GM18867 (cell line): ENCODE data around the gene PLCB2.

Experiments
- ATAC-seq: cut with Tn5 transposase; IDR thresholded peaks from one replicate; pipeline ENCODE4 v1.9.1; 2021; ENCODE audit warnings: mild to moderate bottlenecking, moderate library complexity; ENCODE audit not compliant: unreplicated experiment

Gene PLCB2

DNA sequence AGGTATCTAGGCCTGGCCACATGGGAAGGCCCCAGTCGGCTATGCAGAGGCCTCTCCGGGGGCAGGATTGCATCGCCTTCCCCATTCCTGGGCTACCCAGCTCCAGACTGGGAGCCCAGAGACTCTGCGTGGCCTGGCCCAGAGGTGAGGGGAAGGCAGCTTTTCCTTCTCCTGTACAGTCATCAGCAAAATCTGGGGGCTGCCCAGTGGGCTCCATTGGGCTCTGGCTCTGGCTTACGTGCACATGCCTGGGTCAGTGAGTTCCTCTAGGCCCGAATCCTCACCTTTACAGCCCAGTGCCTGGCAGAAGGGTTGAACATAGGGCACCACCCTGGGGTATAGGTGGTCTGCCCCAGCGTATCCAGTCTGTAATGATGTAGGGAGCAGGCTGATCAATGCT, 20.9 kb downstream of the PLCB2 start:
- no peak for ATAC-seq

DNA sequence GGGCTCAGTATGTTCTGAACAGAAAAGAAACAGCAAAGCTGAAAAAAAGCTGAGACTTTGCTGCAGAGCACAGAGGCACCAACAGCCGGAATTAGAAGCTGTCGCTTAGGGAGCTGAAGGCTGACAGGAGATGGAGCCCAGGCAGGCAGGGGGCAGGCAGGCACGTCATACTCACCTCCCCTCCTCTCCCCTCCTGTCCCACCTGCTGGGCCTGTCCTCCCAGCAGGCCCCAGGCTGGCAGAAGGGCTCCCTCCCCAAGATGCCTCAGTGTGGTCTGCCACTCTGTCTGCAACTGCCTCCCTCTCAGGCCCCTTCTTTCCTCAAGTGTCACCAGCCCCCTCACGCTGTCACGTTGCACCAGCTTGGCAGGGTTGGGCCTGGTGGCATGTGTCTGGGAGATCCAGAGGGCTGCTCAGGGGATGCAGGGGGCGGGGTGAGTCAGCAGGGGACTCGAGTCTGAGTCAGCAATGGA, 21.6 kb downstream of the PLCB2 start:
- no peak for ATAC-seq

DNA sequence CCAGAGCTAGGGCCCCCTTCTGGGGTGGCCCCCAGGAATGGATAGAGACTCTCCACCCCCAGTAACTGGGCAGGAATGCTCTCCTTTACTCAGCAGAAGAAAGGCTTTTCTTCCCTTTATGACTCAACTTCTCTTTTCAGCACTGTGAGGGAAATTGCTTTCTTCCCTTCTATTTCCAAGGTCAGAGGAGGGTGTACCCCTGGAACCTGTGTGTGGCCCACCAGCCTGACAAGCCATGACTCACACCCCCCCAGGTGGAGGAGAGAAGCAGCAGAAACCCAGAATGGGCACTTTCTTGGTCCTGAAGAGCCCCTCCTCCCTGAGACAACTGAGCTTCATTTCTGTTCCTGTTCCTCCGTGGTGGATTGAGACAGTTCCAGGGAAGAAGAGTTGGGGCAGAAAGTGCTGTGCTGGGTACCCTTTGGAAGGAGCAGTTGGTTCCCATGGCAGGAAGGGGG, 22.2 kb downstream of the PLCB2 start:
- no peak for ATAC-seq

DNA sequence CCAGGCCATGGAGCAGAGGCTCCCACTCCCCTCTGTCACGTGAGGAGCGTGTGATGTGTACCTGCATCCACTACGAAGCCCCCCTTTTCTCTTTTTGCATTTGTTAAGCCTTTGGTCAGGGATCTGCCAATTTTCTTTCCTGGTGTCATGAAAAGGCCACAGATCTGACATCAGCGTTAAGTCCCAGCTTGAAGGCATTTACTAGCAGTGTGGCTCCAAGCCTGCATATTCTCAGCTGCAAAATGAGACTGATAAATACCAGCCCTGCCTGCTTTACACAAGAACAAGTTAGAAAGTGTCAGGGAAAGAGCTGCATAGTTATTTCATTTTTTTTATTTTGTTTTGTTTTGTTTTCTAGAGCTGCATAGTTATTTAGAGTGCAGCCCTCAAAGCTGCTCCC, 22.6 kb downstream of the PLCB2 start:
- no peak for ATAC-seq

DNA sequence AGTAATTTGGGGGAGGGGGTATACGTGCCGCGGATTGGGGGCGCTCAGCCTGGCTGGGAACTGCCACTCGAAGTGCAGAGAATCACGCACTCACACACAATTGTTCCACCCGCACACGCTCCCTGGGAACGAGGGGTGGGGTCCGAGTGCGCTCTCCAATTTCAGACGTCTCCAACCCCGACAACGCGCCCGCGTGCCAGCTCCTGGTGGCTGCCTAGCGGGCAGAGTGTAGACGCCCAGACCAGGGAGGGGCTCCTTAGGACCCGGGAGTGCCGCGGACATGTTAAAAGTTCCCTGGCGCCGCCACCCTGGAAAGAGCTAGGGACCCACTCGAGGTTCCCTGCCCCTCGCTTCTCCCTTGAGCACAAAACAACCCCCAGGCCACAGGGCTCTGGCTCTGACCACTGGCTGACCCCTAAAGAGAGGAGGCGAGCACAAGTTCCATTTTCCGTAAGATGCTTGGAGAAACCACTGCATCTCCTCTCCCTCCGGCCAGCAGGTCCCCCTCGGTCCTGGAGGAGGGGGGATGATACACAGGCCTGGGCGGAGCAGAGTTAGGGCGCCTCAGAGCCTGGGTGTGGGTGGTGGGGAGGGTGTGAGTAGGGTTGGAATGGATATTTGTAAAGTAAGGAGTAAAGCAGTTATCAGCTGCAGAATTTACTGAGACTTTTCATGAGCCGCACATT, 24.0 kb downstream of the PLCB2 start:
- ATAC-seq, result no peak

DNA sequence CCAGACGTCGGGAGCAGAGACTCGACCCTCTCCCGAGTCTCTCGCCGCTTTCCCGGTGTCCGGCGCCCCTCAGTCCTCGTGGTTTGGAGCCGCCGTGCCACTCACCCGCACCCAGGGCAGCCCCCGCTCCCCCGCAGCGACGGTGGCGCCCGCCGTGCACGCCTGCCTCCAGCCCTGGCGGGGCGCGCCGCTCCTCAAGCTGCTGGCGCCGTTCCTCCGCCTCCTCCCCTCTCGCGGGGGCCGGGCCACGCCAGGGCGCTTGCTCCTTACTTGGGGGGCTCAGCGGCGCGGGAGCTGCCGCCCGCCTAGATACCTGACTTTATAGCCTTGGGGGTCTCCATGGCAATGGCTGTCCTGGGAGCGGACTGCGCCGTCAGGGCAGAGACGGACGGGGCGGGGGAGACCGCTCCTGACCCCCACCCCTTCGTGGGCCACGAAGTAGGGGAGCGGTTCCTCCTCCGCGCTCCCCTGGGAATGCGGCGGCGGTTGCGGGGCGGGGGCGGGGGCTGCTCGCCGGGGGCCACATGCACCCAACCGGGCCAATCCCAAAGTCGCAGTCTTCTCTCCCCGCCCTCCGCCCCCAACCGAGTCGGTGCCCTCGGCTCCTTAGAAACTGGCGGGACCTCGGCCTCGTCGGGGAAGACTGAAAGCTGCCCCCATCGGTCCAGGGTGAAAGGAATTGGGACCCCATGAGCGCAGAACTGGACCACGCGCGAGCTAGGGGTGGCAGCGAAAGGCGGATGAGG, 24.7 kb downstream of the PLCB2 start, which contains the start of gene ANKRD63:
Gene ANKRD63 (minus strand): TSS at position 196 of the 746 bp plus-strand sequence. CDS start 478 bp downstream, outside the sequence.
- ATAC-seq, result peak; percentile 24

DNA sequence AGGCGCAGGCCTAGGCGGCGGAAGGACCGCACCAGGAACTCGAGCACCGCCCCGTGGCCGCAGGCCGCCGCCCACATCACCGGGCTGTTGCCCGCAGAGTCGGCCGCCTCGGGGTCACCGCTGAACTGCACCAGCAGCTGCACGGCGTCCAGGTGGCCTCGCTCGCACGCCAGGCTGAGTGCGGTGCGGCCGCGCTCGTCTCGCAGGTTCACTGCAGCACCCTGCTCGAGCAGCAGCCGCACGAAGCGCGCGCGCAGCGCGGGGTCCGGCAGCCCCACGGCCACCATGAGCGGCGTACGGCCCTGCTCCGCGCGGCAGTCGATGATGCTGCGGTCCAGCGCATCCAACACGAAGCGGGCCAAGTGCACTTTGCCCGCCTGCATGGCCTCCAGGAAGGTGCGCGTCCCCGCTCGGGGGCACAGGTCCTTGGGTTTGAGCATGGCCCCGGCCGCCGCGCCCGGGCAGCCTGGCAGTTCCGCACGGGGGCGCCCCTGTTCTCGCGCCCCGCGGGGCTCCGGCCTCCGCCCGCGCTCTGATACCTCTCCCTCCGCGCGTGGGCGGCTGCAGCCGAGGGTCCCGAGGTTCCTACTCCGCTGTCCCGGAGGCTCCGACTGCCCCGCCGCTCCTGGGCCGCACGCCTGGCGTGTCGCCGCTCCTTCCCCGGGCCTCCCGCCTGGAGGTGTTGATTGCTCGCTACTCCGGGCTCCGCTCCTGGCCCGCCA, 25.4 kb downstream of the PLCB2 start:
- peak; percentile 49 for ATAC-seq

DNA sequence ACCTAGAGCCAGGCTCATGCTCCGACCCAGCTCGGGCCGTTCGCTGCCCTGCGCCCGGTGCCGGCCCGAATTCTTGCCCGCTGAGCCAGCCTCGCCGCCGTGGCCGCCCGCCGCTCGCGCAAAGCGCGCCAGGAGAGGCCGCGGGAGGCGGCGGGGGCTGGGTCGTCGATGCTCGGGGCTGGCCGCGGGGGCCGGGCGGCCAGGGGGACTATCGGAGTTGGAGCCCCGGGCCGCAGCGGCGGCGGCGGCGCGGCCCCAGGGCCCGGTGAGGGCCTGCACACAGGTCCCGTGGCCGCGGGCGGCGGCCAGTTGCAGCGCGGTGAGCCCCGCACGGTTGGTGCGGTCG, 26.0 kb downstream of the PLCB2 start:
- no peak for ATAC-seq

DNA sequence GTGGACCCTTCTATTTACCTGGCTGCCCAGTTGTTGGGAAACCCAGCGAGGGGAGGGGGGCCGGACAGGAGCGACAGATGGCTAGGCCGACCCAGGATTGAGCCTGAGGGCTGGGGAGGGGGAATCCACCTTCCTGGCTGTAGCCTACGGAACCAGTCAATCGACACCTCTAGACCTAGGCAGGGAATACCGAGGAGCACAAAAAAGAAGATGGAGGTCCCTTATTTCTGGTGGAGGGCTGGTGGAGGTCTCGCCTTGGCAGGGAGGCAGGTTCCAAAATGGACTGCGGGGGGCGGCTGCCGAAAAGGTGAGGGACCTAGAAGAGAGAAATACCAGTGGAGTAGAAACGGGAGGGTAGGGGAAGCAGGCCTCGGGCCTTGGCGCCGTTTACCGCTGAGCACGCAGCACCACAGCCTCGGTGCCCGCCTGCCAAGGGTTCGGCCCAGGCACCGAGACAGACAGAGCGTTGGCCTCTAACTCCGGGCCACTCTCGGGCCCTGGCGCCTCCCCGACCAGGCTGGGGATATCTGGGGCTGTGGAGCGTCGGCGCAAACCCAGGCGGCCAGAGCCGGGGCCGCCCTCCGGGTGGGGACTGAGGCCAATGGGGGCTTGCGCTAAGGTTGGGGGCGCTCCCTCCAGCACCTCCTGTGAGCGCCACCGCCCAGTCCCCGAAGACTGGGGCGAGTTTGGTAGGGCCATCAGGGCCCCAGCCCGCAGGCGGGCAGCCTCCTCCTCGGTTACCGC, 26.5 kb downstream of the PLCB2 start:
- no peak for ATAC-seq

DNA sequence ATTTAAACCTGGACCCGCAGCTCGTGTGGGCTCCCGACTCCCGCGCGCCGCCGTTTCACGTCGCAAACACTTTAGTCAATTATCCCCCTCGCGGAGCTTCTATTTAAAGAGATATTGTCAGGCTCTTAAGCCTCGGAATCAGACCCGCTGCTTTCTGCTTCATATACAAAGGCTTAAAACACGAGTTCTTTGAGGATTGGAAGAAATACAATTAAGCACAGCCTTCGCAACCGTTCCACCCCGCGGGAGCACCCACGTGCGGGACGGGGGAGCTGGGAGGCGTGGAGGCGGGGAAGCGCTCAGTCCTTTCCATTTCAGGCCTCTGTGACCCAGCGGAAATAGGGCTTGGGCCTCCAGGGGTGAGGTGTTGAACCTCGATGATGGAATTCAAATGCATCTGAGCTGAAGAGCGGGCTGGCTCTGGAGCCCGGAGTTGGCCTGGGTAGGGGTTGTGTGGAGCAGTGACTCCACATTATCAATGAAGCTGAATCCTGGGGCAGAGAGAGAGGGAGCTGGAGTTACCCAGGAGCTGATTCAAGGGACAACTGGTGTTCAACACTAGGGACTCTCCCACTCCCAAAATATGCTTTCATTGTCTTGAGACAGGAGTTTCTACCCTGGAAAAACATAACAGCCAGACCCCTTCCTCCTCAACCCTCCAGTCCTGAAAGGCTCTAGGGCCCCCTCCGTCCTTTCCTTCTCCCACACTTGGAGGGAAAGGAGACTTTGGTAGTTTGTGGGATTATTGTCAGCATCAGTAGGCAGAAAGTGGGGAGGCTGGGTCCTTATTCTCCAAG, 27.3 kb downstream of the PLCB2 start:
- ATAC-seq, result no peak

DNA sequence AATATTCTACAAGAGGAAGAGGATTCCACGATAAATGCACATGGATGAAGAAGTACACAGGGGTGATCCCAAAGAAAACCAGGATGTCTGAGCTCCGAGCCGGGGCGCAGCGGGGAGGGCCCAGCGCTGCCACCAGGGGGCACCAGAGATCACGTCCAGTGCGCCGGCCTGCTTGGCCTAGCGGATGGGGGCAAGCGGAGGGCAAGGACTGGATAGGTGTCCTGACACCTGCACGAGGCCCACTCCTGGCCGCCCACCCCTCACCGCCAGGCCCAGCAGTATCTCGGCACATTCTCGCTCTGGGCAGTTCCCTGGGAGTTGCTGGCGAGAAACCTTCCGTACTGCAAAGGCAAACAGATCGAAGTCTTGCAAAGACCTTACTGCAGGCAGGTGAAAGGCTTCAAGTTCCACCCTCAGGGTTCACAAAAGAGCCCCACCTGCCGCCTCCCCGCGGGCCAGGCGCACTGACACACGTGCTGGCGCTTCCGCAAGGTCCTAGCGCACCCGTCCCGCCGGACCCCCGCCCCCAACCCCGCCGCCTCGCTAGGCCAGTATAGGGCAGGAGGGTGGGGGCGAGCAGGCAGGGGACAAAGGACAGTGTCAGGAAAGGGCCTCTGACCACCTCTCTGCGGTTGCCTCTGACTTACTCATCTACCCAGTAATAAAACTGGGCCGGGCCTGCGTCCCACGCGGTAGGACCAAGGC, 28.1 kb downstream of the PLCB2 start:
- no peak for ATAC-seq

DNA sequence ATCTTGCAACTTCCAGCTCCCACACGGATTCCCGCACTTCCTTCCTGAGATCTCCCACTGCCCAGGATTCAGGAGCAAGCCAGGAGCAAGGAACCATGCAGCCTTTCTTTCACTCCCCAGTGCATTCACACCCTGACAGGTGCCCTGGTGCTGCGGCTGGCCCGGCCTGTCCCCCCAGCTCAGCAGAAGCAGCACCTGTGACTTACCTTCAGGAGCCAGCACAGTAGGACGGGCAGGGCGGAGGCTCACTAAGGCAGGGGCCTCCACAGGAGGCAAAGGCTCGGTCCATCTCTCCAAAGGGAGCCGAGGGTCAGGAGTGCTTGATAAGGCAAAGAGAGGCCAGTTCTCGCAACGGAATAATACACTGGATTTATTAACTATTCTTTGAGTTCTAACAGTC, 29.7 kb downstream of the PLCB2 start:
- no peak for ATAC-seq

DNA sequence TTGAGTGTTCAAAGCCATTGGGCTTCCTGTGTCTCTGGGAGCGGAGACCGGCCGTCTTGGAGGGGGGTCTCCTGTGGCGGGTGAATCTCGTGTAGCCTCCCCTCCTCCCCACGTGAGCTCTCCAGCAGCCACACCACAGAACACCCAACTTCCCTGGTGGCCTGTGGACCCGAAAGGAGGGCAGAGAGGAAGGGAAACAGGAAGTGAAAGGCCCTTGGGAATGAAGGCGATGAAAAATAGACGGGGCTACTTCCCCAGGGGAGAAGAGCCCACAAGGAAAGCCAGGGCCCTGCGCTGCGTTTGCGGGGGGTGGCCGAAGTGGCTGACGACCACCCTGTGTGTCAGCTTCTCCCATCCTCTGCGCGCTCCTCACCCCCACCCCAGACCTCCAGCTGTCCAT, 30.3 kb downstream of the PLCB2 start:
- no peak for ATAC-seq

DNA sequence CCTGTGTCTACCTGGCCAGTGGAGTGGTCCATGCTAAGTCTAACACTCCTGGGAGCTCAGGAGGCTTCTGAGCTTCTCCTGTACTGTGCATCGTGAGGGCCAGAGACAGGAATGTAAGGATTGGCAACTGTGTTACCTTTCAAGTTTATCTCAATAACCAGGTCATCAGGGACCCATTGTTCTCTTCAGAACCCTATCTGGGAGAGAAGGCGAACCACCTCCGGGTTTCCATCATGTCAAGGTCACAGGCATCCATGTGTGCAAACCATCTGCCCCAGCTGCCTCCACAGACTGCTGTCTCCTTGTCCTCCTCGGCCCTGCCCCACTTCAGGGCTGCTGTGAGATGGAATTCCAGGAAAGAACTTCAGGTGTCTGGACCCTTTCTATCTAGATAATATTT, 30.8 kb downstream of the PLCB2 start:
- ATAC-seq, result no peak

DNA sequence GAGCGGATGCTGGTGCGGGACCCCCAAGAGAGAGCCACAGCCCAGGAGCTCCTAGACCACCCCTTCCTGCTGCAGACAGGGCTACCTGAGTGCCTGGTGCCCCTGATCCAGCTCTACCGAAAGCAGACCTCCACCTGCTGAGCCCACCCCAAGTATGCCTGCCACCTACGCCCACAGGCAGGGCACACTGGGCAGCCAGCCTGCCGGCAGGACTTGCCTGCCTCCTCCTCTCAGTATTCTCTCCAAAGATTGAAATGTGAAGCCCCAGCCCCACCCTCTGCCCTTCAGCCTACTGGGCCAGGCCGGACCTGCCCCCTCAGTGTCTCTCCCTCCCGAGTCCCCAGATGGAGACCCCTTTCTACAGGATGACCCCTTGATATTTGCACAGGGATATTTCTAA, 31.8 kb downstream of the PLCB2 start:
- no peak for ATAC-seq

DNA sequence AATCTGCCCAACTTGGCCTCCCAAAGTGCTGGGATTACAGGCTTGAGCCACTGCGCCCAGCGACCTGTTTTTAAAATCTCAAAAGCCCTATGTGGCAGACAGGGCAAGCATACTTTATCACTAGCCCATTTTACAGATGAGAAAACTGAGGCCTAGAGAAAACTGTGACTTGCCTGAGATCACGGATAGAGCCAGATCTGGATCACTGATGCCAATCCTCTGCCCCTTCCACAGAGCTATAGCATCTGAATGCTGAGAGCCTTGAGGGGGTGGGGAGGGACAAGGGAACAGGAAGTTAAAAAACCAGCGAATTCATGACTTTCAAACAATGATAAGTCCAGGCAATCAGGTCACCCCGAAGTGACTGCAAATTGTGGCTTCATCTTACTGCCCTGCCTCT, 32.2 kb downstream of the PLCB2 start:
- no peak for ATAC-seq

DNA sequence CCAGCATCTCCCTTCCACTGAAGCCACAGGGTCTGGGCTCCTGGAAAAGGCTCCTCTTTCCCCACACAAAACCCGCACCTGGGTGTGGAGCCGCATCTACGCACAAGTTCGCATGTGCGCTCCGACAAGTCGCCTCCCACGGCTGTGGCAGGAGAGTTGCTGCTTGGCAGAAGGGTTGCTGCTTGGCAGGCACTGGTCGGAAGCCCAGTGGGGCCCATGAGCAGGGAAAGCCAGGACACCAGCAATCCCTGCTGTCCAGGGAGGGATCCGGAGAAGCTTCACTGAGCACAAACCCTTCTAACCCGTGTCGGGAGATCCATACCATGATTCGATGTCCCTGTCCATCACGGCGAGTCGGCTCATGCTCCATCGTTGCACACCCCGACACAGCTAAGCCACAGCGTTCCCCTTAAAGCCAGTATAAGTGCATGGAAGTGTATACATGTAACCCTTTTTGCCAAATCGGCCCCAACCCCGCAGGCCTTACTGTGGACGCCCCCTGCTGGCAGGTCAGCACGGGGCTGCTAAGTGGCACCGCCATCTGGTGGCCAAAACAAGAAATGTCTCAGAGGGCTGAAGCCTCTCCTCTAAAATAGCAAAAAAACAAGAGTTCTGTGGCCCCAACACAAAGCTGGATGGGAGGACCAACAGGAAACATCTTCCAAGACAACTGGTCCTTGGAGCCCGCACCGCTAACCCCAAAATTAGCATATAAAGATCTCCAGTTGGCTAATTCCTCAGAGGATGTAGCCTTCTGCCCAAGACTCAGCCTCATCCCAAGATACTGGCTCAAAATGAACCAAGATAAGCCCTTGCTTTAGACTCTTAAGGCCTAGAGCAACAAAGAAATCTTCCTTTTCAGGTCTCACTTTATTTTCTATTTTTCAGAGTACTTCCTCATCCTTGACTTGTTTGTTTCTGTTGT, 33.1 kb downstream of the PLCB2 start:
- no peak for ATAC-seq

DNA sequence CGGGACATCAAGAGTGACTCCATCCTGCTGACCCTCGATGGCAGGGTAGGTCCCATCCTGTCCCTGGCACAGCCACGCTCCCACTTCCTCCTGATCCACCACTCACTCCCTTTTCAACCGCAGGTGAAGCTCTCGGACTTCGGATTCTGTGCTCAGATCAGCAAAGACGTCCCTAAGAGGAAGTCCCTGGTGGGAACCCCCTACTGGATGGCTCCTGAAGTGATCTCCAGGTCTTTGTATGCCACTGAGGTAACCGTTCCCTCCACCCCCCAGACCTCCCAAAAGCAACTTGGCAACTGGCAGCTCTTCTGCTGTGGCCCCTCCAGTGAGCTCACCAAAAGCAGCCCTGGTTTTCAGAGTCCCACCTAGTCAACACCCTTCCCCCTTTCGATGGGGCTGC, 34.3 kb downstream of the PLCB2 start:
- no peak for ATAC-seq
